ENCODE data around the gene METTL24.

- no peak for TF ChIP-seq POLR2A (IDR thresholded peaks at IDR 0.05)
- TF ChIP-seq EP300 (IDR thresholded peaks at IDR 0.05), result no peak
These were observed 35.8 kb downstream of the METTL24 start for GRCh38 chr6:110322151-110322873.

All from ovary (tissue), 1 donor.